Amygdala (tissue), 56 donors: ENCODE data around the gene CARD11.

Experiments
- DNase-seq, 56 donors: peaks; one replicate each; lab custom pipeline; 2025; lab: John Stamatoyannopoulos, UW

Gene CARD11

GRCh38 chr7:2985866-2986265, 57.8 kb downstream of the CARD11 start:
- DNase-seq = no peak

DNA sequence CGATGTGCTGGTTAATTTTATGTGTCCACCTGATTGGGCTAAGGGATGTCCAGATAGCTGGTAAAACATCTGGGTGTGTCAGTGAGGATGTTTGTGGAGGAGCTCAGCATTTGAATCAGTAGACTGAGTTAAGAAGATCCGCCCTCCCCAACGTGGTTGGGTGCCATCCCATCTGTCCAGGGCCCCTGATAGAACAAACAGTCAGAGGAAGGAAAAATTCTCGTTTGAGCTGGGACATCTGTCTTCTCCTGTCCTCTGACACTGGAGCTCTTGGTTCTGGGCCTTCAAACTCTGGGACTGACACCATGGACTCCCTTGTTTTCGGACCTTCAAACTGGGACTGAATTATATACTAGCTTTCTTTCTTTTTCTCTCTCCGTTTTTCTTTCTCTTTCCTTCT, 59.6 kb downstream of the CARD11 start:
- no peak for DNase-seq

DNA sequence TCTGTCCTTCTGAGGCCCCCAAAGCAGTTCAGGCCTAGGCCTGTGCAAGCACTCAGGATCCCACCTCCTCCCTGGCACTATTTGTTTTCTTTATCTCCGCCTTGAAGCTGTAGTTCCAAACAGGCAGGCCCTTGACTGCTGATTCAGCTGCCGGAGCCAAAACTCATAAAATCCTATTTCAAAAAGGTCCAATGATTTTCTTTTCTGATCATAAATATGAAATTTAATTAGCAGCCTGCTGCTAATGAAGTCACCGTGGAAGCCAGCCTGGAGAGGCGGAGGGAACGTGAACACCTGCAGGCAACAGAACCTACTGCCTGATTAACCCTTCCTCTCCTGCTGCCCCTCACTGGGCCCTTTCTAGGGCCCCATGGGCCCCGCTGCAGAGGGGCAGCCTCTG, 60.1 kb downstream of the CARD11 start:
- DNase-seq = no peak

GRCh38 chr7:2982831-2983230, 60.8 kb downstream of the CARD11 start:
- DNase-seq = no peak

GRCh38 chr7:2982401-2982800, 61.3 kb downstream of the CARD11 start:
- DNase-seq = no peak

GRCh38 chr7:2981103-2981480, 62.6 kb downstream of the CARD11 start:
- no peak for DNase-seq

DNA sequence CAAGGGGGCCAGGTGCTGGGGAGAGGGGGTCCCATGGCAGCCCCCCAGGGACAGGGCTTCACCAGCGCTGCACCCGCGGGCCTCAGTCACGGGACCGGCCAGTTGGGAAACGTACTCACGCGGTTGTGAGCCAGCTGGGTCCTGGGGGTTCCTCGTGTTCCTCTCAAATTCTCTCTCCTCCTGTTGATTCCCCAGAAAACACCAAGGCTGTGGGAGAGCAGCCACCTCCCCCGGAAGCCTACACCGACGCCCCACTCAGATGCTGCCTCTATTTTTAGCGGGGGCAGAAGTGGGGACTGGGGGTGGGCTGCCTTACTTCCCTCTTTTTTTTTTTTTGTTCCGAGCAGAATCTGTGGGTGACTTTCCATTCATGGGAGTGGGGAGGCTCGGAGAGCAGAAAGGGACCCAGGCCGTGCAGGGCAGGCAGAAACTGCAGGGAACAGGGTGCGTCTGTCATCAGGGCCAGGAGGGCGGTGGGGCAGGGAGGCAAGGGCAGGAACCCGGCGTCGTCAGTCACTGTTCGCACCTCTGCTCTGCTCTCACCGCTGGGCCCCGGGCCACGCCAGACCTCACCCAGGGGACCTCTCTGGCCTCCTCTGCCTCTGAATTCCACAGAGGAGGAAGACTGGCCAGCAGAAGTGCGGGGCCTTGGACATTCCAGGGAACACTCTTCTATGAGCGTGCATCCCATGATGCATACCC, 63.1 kb downstream of the CARD11 start:
- peak in 1 of 56 donors; percentile 21 for DNase-seq

DNA sequence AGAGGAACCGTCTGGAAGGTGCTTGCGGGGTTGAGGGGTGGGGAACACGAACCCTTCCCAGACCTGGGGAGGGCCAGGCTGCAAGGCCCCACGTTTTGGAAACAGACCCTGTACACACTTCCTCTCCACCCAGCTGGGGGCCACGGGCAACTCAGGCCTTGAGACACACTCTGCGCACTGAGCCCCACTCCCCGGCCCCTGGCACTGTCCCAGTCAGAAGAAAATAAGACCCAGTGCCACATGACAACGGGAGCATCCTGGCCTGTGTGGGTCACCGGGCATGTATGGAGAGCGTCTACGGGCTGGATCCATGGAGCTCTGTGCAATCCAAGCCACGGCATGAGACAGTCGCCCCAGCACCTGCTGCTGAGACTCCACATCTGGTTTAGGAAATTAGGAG, 63.7 kb downstream of the CARD11 start:
- DNase-seq = no peak

GRCh38 chr7:2979201-2979631, 64.5 kb downstream of the CARD11 start:
- no peak for DNase-seq

DNA sequence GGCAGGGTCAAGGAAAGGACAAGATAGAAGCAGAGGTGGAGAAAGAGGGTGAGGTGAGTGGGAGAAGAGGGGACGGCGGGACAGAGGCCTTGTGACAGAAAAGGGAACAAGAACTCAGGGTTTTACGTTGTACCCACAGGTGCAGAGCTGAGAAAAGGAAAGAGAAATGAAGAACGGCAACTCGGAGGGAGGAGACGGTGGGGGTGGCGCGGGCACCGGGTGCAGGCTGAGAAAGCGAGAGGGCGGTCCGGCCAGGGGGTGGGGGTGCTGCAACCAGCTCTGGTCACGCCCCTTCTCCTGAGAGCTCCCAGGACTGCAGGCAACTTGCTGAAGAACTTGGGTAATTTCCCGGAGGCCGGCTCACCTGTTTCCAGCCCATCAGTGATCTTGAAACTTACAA, 65.3 kb downstream of the CARD11 start:
- DNase-seq = peak in 9 of 56 donors; percentile 7 to 33 (median 22)

- DNase-seq = no peak
Observed at GRCh38 chr7:2975821-2976371, 67.8 kb downstream of the CARD11 start.

- DNase-seq = no peak
Observed at GRCh38 chr7:2974093-2974819, 69.4 kb downstream of the CARD11 start.

DNA sequence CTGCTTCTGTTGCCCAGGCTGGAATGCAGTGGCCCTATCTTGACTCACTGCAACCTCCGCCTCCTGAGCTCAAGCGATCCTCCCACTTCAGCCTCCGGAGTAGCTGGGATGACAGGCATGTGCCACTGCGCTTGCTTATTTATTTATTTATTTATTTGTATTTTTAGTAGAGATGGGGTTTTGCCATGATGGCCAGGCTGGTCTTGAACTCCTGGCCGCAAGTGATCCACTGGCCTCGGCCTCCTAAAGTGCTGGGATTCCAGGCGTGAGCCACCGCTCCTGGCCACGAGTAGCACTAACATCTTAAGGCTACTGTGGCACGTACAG, 70.9 kb downstream of the CARD11 start:
- DNase-seq = no peak

DNA sequence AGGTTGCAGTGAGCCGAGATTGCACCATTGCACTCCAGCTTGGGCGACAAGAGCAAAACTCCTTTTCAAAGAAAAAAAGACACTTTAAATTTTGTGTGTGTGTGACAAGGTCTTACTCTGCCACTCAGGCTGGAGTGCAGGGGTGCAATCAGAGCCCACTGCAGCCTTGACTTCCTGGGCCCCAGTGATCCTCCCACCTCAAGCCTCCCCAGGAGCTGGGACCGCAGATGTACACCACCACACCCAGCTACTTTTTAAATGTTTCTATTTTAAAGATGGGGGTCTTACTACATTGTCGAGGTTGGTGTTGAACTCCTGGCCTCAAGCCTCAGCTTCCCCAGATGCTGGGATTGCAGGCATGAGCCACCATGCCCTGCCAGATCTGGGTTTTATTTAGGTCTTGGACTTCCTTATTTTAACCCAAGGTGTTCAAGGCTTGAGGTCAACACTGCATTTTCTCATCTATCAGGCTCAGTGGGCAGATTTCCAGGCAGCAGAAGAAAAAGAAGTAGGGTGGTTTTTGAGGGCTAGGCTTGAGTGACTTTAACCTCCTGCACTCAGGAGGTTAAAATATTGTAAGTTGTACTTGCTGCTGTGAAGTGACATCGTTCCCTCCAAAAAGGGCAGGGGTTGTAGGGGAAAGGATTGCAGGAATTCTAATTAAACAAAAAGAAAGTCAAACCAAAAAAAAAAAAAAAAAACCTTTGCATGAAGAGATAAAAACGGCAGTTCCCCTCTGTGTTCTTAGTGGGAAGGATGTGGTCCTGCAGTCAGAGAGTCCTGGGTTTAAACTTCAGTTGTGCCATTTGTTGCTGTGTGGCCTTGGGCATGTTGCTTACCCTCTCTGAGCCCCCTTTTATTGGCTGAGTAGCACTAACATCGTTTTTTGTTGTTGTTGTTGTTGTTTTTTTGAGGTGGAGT, 71.5 kb downstream of the CARD11 start:
- no peak for DNase-seq

DNA sequence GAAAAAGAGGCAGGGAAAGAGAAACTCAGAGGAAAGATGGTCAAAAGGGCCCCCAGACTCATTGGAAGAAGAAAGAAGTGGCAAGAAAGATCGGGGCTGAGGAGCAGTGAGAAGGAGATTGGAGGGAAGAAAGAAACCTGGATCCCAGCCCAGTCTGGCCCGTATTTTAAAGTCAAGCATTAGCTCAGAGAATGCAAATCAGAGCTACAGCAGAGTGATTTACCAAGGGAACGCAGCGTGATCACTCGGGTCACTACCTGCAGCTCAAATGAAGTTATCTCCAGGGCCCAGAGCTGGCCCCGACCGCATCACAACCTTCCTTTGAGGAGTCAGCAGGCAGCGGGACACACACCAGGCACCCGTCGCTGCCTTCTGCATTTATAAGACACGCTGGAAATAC, 72.8 kb downstream of the CARD11 start:
- no peak for DNase-seq

- DNase-seq = no peak
Observed at GRCh38 chr7:2970307-2970664, 73.4 kb downstream of the CARD11 start.

DNA sequence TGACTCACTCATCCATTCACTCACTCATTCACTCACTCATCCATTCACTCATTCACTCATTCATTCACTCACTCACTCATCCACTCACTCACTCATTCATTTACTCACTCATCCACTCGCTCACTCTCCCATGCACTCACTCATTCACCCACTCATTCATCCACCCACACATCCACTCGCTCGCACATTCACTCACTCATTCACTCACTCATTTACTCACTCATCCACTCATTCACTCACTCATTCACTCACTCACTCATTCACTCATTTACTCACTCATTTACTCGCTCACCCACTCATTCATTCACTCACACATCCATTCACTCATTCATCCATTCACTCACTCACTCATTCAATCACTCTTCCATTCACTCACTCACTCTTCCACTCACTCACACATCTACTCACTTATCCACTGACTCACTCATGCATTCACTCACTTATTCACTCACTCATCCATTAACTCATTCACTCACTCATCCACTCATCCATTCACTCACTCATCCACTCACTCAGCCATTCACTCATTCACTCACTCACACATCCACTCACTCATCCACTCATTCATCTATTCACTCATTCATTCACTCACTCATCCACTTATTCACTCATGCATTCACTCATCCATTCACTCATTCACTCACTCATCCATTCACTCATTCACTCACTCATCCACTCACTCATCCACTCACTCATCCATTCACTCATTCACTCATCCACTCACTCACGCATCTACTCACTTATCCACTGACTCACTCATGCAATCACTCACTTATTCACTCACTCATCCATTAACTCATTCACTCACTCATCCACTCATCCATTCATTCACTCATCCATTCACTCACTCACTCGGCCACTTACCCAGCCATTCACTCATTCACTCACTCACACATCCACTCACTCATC, 74.0 kb downstream of the CARD11 start:
- no peak for DNase-seq

DNA sequence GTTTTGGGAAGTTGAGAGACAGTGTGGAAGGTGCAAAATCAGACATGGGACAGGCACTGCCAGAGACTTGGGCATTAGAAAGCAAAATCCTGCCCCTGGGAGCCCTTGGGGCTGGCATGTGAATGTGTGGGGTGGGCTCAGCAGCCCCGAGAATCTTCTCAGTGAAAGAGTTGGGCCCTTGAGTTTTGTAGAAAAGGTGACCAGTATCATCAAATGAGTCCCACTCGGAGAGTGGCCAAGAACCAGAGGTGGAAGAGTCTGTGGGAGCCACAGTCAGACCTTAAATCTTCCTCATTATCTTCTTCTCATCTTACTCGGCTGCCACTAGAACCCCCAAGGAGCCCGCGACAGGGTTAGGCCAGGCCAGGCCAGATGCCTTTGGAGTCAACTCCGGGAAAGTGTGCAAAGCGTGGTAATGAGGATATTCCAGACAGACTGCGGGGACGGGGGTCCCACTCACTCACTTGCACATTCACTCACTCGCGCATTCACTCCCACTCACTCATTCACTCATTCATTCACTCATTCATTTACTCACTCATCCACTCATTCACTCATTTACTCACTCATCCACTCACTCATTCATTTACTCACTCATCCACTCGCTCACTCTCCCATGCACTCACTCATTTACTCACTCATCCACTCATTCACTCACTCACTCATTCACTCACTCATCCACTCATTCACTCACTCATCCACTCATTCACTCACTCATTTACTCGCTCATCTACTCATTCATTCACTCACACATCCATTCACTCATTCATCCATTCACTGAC, 74.9 kb downstream of the CARD11 start:
- DNase-seq = no peak

DNA sequence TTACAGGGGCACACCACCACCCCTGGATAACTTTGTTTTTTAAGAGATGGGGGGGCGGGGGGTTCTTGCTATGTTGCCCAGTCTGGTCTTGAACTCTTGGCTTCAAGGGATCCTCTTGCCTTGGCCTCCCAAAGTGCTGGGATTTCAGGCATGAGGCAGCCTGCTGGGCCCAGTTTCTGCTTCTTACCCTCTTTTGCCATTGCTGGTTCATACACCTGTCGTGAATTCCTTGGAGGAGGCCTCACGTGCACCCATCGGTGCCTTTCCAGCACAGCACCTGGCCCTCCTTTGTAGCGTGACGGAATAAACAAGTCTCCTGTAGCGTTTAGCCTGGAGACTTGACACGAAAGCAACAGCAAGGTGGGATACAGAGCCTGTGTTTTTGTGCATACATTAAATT, 75.5 kb downstream of the CARD11 start:
- no peak for DNase-seq
